ENCODE measurements around the gene EFHC1. TPM values are rescaled to one million over a fixed set of nuclear protein-coding genes. Genes with fewer than 3 reads are reported as not detected.

The EFHC1 gene
- total RNA-seq, 1 donor from 2014 or later, result 43.6 TPM

DNA sequence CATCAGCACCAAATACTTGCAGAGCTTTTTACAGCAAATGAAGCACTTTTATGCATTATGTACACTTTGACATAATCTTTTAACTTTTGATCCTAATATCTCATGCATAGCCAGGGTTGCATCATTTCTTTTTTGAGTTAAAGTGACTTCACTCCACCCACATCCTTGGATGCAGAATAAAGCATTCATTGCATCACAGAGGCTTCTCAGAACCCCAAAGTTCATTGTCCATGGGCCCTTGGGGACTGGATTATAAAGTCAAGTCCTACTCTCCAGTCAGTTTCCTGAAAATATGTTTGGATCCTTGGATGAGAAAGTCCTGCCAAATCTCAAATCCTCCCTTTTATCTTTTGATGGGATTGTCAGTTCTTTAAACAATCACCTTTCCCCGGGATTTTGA is 10.6 kb upstream of the EFHC1 start:
- H3K9me3 Mint-ChIP-seq (ENCODE audit: low read depth), result no peaks in the 10 kb centered on the region
- peaks cover 5% of the 10 kb centered on the region for H3K4me1 Mint-ChIP-seq (ENCODE audit: low read depth)
- DNase-seq (ENCODE audit: low spot score, unreplicated experiment), result no peak
- no peaks in the 10 kb centered on the region for H3K36me3 Mint-ChIP-seq (ENCODE audit: insufficient read depth)
- TF ChIP-seq, protein P1, sequence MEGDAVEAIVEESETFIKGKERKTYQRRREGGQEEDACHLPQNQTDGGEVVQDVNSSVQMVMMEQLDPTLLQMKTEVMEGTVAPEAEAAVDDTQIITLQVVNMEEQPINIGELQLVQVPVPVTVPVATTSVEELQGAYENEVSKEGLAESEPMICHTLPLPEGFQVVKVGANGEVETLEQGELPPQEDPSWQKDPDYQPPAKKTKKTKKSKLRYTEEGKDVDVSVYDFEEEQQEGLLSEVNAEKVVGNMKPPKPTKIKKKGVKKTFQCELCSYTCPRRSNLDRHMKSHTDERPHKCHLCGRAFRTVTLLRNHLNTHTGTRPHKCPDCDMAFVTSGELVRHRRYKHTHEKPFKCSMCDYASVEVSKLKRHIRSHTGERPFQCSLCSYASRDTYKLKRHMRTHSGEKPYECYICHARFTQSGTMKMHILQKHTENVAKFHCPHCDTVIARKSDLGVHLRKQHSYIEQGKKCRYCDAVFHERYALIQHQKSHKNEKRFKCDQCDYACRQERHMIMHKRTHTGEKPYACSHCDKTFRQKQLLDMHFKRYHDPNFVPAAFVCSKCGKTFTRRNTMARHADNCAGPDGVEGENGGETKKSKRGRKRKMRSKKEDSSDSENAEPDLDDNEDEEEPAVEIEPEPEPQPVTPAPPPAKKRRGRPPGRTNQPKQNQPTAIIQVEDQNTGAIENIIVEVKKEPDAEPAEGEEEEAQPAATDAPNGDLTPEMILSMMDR (IDR thresholded peaks at IDR 0.05; ENCODE audit: unreplicated experiment), result no peak
- no peak overlapping the region for H3K4me3 Mint-ChIP-seq (ENCODE audit: low read depth)
- H3K27me3 Mint-ChIP-seq, result no peaks in the 10 kb centered on the region
- H3K27ac Mint-ChIP-seq, result no peak overlapping the region

DNA sequence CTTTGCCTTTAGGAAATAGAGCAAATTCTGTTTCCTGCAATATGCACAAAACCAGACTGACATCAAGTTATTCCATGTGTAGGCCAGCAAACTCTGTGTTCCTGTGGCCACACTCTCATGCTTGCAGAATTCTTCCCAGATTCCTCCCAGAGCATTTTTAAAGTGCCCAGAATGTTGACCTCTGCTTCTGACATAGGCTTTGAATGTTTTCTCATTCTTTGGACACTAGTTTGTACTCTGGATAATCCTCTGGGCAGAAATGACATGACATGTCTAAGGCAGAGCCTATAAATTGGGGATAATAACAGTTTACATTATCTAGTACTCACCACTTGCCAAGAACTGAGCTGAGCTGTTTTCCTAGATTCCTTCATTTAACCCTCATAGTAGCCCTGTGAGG is 9.2 kb upstream of the EFHC1 start:
- no peaks in the 10 kb centered on the region for H3K36me3 Mint-ChIP-seq (ENCODE audit: insufficient read depth)
- DNase-seq (ENCODE audit: low spot score, unreplicated experiment), result no peak
- peaks cover 5% of the 10 kb centered on the region for H3K4me1 Mint-ChIP-seq (ENCODE audit: low read depth)
- H3K9me3 Mint-ChIP-seq (ENCODE audit: low read depth), result no peaks in the 10 kb centered on the region
- no peak overlapping the region for H3K27ac Mint-ChIP-seq
- TF ChIP-seq, protein P1 (IDR thresholded peaks at IDR 0.05; ENCODE audit: unreplicated experiment), result no peak
- H3K4me3 Mint-ChIP-seq (ENCODE audit: low read depth), result no peak overlapping the region
- H3K27me3 Mint-ChIP-seq, result no peaks in the 10 kb centered on the region

DNA sequence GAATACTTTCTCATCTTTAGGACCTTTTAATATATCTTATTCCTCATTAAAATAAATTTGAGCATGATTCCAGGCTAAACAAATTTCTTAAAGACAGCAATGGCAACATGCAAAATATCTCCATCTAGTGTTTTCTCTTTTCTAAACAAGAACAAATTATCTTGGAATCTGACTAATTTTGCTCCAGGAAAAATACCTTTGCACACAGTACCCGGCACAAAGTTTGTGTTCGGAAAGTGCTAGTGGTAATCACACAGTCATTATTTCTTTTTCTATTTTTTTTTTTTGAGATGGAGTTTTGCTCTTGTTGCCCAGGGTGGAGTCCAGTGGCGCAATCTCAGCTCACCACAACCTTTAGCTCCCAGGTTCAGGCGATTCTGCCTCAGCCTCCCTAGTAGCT is 8.2 kb upstream of the EFHC1 start:
- Mint-ChIP-seq H3K27ac (no peak overlapping the region), H3K27me3 (no peaks in the 10 kb centered on the region), H3K9me3 (ENCODE audit: low read depth) (no peaks in the 10 kb centered on the region), H3K4me1 (ENCODE audit: low read depth) (peaks cover 5% of the 10 kb centered on the region), H3K36me3 (ENCODE audit: insufficient read depth) (no peaks in the 10 kb centered on the region), H3K4me3 (ENCODE audit: low read depth) (no peak overlapping the region)
- TF ChIP-seq, protein P1 (IDR thresholded peaks at IDR 0.05; ENCODE audit: unreplicated experiment), result no peak
- DNase-seq (ENCODE audit: low spot score, unreplicated experiment), result no peak

DNA sequence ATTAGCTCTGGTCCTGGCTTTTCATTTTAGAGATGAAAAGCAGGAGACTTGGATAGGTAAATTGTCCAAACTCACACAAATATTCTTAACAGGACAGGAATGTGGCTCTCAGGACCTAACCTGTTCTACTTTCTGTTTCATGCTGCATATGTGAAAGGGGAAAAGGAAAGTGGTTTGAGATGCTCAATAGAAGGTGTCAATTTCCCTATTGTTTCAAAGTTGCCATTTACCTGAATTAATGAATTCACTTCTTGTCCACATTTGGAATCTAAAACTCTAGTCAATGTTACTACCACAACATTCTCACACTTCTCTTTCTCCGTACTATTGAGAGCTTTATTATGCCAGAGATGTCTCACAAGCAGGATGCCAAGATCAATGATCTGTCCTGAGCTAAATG is 4.8 kb upstream of the EFHC1 start:
- TF ChIP-seq, protein P1 (IDR thresholded peaks at IDR 0.05; ENCODE audit: unreplicated experiment), result no peak
- H3K36me3 Mint-ChIP-seq (ENCODE audit: insufficient read depth), result peaks cover 1% of the 10 kb centered on the region
- no peak overlapping the region for H3K4me3 Mint-ChIP-seq (ENCODE audit: low read depth)
- H3K4me1 Mint-ChIP-seq (ENCODE audit: low read depth), result peaks cover 15% of the 10 kb centered on the region
- no peaks in the 10 kb centered on the region for H3K27me3 Mint-ChIP-seq
- no peak overlapping the region for H3K27ac Mint-ChIP-seq
- no peak for DNase-seq (ENCODE audit: low spot score, unreplicated experiment)
- H3K9me3 Mint-ChIP-seq (ENCODE audit: low read depth), result no peaks in the 10 kb centered on the region

DNA sequence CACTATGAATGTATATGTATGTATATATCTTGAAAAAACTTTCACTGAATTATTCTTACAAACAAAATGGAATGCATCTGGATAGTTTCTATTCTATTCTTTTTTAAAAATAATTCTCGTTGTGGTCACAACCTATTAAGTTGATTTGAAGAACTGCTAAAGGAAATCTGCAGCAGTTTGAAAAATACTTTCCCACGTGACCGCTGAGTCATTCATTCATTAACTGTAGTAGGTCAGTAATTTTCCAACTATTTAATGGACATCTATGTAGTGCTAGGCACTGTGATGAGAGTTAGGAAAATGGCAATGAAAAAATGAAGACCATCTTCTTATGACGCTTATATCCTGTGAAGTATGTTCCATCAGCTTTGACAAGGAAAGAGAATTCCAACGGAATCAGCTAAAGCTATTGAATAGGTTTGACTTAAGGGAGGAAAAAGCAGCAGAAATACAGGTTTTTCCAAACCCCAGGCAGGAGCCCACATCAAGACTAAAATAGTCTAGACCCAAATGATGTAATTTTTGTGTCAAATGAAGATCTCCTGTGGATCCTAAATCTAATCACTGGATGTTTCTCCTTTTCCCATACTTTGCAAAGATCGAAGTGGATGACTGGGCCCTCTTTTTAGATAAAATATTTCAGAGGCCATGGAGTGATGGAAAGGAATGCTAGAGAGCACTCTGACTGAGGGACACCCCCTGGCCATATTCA is 4.1 kb upstream of the EFHC1 start:
- TF ChIP-seq, protein P1 (IDR thresholded peaks at IDR 0.05; ENCODE audit: unreplicated experiment), result no peak
- peaks cover 1% of the 10 kb centered on the region for H3K36me3 Mint-ChIP-seq (ENCODE audit: insufficient read depth)
- H3K9me3 Mint-ChIP-seq (ENCODE audit: low read depth), result no peaks in the 10 kb centered on the region
- no peak for DNase-seq (ENCODE audit: low spot score, unreplicated experiment)
- H3K27ac Mint-ChIP-seq, result no peak overlapping the region
- H3K4me3 Mint-ChIP-seq (ENCODE audit: low read depth), result no peak overlapping the region
- no peaks in the 10 kb centered on the region for H3K27me3 Mint-ChIP-seq
- H3K4me1 Mint-ChIP-seq (ENCODE audit: low read depth), result peaks cover 15% of the 10 kb centered on the region
